NCI-H2227 treated with DMSO at 0.1 percent for 48 hours (cell line): ENCODE measurements around the gene B3GNT3.

Experiments
- DNase-seq: peaks from one replicate; lab custom pipeline; 2025; lab: John Stamatoyannopoulos, UW

B3GNT3 gene

GRCh38 chr19:17860993-17861360 is 66.0 kb downstream of the B3GNT3 start:
- DNase-seq: no peak

GRCh38 chr19:17861542-17862402 is 66.8 kb downstream of the B3GNT3 start:
- DNase-seq: no peak

- no peak for DNase-seq
Observed at GRCh38 chr19:17862711-17863519, 68.0 kb downstream of the B3GNT3 start.
